BJ (cell line): ENCODE data around the gene MYG1. TPM values are rescaled to one million over a fixed set of nuclear protein-coding genes. Genes with fewer than 3 reads are reported as not detected.

Experiments
- CTCF ChIA-PET: fragments of 350-600 bp; formaldehyde crosslinking; extraction: SDS; loops from one replicate; lab custom pipeline; 2021; ENCODE audit warnings: antibody characterized with exemption, inconsistent platforms; lab: Yijun Ruan, JAX
- POLR2A ChIA-PET: fragments of 300-600 bp; sonication (Branson Sonifier 250); formaldehyde crosslinking; extraction: SDS; loops from one replicate; lab custom pipeline; 2021; ENCODE audit warnings: antibody characterized with exemption; lab: Charles Lee
- DNase-seq: peaks from one replicate; pipeline ENCODE4 v3.0.0-alpha.2; 2011; ENCODE audit warnings: low read depth
- H3K27me3 ChIP-seq: 2 replicates; pipeline ENCODE4 v1.6.0; 2011; ENCODE audit warnings: low read length; ENCODE audit not compliant: control insufficient read depth, insufficient read depth
- H3K36me3 ChIP-seq: 2 replicates; pipeline ENCODE4 v1.5.1; 2011; ENCODE audit warnings: low read length; ENCODE audit not compliant: control insufficient read depth, insufficient read depth
- H3K4me3 ChIP-seq: 2 replicates; pipeline ENCODE4 v1.5.1; 2011; ENCODE audit warnings: low read depth, mild to moderate bottlenecking, control low read depth, low read length
- CTCF ChIP-seq: IDR thresholded peaks from 2 replicates; pipeline ENCODE4 v1.5.1; 2011; ENCODE audit warnings: low read depth, mild to moderate bottlenecking, control low read depth, inconsistent platforms, low read length, moderate library complexity; ENCODE audit not compliant: insufficient read depth
- polyA plus RNA-seq: library from polyadenylated mRNA; depleted of rRNA; stranded (reverse); fragments of >200 nt; gene quantifications from 2 replicates; pipeline ENCODE4 v1.2.3, GENCODE V29; 2011

The MYG1 gene
- polyA plus RNA-seq, 1 experiment: 78.3 TPM

GRCh38 chr12:53320352-53321195 lies 21.1 kb downstream of the MYG1 start:
- Histone ChIP-seq H3K4me3 (peak overlapping the region; percentile 88), H3K36me3 (no peaks in the 10 kb centered on the region; the same call in 1 of the 2 replicates), H3K27me3 (no peaks in the 10 kb centered on the region)
- CTCF ChIA-PET: interaction anchor here (0.7 to 12.8 kb wide), 38 partner anchors 7 to 224 kb away, joined by 3 to 210 read pairs (median 5); partner anchors contain the start of genes AMHR2, MAP3K12, MYG1 and PFDN5
- no peak for DNase-seq
- TF ChIP-seq CTCF: no peak
- POLR2A ChIA-PET: interaction anchor here (0.6 to 1.1 kb wide), 4 partner anchors 22 to 159 kb away, joined by 3 to 7 read pairs (median 4); no protein-coding TSS in a partner anchor

GRCh38 chr12:53324113-53324778 lies 24.8 kb downstream of the MYG1 start:
- Histone ChIP-seq H3K27me3 (no peaks in the 10 kb centered on the region; the same call in 1 of the 2 replicates), H3K36me3 (no peaks in the 10 kb centered on the region; the same call in 1 of the 2 replicates), H3K4me3 (peak overlapping the region; percentile 63)
- DNase-seq: no peak
- no peak for TF ChIP-seq CTCF
- CTCF ChIA-PET: interaction anchor here (0.7 to 12.8 kb wide), 20 partner anchors 8 to 194 kb away, joined by 3 to 210 read pairs (median 6); partner anchors contain the start of genes PRR13 and TARBP2
- POLR2A ChIA-PET: interaction anchor here (0.7 to 1.2 kb wide), 2 partner anchors 11 to 26 kb away, joined by 3 read pairs; no protein-coding TSS in a partner anchor

GRCh38 chr12:53324779-53325510 lies 25.4 kb downstream of the MYG1 start:
- Histone ChIP-seq H3K27me3 (no peaks in the 10 kb centered on the region; the same call in 1 of the 2 replicates), H3K4me3 (peak overlapping the region; percentile 63), H3K36me3 (no peaks in the 10 kb centered on the region; the same call in 1 of the 2 replicates)
- TF ChIP-seq CTCF: peak; percentile 86
- CTCF ChIA-PET: interaction anchor here (0.6 to 12.8 kb wide), 25 partner anchors 9 to 457 kb away, joined by 3 to 210 read pairs (median 4); partner anchors contain the start of genes PFDN5 and PRR13
- peak; percentile 55 for DNase-seq
- POLR2A ChIA-PET: interaction anchor here (0.6 to 1.2 kb wide), 3 partner anchors 27 to 96 kb away, joined by 3 read pairs; no protein-coding TSS in a partner anchor

- CTCF ChIA-PET: interaction anchor here (0.6 to 12.8 kb wide), 22 partner anchors 9 to 456 kb away, joined by 3 to 210 read pairs (median 5); partner anchors contain the start of gene PFDN5
- Histone ChIP-seq H3K36me3 (no peaks in the 10 kb centered on the region), H3K4me3 (peak overlapping the region; percentile 63), H3K27me3 (peaks cover 2% of the 10 kb centered on the region)
- POLR2A ChIA-PET: interaction anchor here (0.6 to 0.7 kb wide), 2 partner anchors 27 to 96 kb away, joined by 3 read pairs; no protein-coding TSS in a partner anchor
- DNase-seq: no peak
- no peak for TF ChIP-seq CTCF
Measured at GRCh38 chr12:53325511-53326061, 26.1 kb downstream of the MYG1 start.
